GM21723 (cell line): ENCODE measurements around the gene DYNLT1.
"Not testable (repeated sequence)": the region's sequence is repeated elsewhere in the genome, so short reads cannot be mapped to it uniquely, and the experiment has no call there.

Experiments
- ATAC-seq: cut with Tn5 transposase; IDR thresholded peaks from one replicate; pipeline ENCODE4 v1.9.1; 2021; ENCODE audit warnings: mild to moderate bottlenecking, moderate library complexity; ENCODE audit not compliant: unreplicated experiment

The DYNLT1 gene

DNA sequence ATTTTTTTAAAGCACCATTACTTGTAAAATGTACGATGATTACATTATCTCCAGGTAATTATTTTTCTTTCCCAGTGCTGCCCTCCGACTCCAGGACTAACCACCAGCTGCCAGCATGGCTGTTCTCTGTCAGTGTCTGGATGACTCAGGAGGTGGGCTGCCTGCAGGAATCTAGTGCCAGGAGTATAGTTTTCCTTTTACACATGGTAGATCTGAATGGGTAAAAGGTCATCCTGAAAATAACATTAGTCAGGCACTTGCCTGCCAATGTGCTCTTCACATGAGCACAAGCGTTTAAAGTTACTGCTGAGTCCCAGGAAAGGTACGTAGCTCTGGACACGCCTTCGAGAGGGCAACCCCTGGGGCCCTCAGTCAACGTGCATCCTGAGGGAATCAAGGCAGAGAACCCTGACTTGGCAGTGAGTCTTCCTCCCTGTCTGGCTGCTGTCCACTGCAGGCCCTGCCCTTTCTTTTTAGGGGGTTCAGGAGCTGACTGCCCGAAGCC, 2.4 kb downstream of the DYNLT1 start:
- ATAC-seq: no peak

DNA sequence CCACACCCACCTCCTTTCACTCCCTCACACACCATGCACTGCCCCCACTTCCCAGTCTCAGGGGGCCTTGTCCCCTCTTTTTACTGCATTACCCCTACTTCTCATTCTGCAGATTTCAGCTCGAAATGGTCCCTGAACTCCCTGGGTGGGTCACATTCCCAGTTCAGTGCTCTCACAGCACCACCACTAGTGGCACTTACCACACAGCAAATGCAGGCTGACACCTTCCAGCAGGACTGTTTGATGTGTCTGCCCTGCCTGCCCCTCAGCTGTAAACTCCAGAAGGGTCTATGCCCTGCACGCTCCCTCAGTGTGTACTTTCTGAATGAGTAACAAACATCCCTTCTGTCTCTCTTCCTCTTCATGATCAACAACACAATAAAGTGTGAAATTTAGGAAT, 4.0 kb downstream of the DYNLT1 start:
- no peak for ATAC-seq

GRCh38 chr6:158639056-158639455, 5.5 kb downstream of the DYNLT1 start:
- no peak for ATAC-seq

DNA sequence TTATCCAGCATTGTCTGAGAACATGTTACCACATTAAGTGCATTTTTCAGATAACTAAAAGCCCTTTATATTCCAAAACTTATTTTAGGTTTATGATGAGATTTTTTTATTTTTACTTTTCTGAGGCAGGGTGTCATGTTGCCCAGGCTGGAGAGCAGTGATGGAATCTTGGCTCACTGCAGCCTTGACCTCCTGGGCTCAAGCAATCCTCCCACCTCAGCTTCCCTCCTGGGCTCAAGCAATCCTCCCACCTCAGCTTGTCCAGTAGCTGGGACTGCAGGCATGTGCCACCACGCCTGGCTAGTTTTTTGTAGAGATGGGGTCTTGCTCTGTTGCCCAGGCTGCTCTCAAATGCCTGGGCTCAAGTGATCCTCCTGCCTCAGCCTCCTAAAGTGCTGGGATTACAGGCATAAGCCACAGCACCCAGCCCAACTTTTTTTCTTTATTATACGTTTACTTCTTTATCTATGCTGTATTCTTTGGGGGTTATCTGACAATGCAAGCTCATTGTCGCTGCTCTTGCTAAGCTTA, 6.2 kb downstream of the DYNLT1 start:
- ATAC-seq: no peak

DNA sequence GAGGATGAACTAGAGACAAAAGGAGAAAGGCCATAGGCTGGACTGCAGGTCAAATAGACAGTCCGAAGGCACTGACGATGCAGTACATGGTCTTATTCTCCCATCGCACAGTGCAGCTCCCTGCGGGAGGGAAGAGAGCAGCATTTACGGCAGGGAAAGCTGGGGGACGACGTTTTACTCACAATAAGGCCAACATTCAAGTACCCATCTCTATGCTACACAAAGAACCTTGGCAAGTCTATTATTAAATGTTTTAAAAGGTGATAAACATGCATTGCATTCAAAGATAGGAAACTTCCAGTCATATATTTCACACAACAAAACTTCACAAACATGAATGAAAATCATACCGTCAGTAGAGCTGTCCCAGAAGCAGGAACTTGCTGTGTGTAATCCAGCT, 7.8 kb downstream of the DYNLT1 start:
- no peak for ATAC-seq

DNA sequence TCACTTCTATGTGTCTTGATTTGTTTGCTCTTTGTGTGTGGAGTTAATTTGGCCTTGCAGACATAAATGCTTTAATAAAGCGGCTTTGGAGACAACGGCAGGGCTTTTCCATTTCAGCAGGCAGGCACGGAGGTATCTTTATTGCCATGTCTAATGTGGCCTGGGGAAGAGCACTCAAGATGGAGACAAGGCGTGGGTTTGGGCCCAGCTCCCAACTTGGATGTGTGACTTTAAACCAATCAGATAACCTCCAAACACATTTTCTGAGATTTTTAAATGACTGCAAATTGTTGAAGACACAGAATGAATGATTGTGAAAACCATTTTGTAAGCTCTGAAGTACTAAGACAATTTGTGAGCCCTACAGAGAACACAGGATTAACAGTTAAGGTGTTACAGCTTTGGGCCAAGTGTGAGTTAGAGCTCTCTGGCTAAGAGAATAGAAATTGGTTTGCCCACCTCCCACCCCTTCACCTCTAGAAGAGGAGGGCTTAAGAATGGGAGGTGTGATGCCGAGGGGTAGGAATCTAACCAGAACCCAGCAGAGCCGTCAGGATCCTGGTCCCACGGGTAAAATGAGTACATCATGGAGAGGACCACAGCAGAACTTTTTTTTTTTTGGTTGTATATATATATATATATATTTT, 9.0 kb downstream of the DYNLT1 start:
- no peak for ATAC-seq

GRCh38 chr6:158634695-158635426, 9.7 kb downstream of the DYNLT1 start:
- no peak for ATAC-seq

DNA sequence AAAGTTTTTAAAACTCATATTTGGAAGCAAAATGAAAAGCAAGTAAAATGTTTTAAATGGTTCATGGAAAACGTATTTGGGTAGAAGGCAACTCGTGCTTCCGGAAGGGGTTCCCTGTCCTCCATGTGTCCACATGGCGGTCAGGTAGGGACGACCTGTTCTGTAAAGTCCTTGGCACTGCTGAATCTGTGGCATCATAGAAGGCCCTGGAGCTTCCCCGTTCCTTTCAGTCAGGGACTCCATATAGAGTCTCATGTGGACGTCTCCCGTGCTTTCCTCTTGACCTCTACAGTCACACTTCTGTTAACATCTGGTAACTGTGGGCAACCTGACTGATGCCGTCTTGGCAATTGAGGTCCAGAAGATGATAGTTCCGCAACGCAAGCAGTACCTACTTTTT, 11.4 kb downstream of the DYNLT1 start:
- no peak for ATAC-seq

GRCh38 chr6:158632538-158633119, 11.9 kb downstream of the DYNLT1 start:
- not testable (repeated sequence) for ATAC-seq

DNA sequence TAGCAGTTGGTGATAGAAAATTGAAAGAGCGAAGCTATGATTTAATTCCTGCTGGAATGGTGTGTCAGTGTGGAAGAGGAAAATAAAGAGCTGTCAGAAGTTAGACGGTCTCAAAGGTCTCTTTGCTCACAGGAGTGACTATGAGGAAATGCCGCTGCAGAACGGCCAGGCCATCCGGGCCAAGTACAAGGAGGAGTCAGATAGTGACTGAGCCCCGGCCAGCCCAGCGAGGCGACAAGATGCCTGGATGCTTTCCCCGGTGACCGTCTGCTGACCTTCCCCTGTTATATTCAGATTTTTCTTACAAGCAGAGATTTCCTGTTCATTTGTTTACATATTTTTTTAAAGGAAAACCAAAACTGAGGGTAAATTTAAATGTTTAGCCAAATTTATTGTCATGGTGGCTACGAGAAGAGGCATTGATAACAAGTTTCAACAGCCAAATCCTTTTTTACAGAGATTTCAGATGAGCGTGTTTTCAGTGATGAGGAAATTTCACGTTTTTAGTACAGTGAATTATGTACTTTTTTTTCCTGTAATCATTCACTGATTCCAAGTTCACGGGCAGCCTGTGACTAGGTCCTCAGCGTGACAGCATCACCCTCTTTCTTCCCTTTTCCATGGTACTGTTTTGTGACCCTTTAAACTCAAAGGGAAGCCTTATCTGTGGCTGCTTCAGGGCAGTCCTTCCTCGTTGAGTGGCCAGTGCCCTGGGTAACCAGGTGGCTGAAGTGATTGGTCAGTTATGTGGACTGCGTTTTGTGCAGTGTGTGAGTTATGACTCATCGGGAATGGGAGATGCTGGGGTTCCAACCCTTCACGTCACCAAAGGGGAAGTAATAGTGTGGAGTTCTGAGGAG, 12.6 kb downstream of the DYNLT1 start:
- no peak for ATAC-seq

DNA sequence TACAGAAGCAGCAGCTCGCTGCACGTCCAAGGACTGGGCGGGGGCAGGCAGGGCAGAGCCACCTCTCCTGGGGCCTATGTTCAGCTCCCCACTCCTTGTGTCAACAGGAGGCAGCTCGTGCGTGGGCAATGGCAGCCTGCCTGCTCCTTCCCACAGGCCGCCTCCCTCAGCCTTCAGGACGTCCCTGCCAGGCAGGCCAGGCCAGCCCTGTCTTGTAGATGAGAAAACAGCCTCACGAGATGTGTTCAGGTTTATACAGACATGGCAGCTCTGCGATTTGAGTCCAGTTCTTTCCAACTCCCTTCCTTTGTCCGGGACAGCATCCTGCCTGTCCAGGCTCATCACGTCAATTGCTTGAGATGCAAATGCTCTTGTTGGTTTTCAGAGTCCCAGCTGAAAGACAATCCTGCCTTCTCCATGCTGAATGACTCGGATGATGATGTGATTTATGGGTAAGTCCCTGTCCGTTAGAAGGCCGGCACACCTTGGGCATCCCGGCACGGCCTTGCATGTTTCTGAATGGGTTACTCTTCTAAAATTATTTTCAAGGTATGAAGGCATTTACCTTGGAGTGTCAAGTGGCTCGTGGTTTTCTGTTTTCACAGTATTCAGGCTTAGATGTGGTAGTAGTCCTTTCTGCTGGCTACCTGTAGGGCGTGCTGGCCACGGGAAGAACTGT, 13.5 kb downstream of the DYNLT1 start:
- ATAC-seq: no peak

DNA sequence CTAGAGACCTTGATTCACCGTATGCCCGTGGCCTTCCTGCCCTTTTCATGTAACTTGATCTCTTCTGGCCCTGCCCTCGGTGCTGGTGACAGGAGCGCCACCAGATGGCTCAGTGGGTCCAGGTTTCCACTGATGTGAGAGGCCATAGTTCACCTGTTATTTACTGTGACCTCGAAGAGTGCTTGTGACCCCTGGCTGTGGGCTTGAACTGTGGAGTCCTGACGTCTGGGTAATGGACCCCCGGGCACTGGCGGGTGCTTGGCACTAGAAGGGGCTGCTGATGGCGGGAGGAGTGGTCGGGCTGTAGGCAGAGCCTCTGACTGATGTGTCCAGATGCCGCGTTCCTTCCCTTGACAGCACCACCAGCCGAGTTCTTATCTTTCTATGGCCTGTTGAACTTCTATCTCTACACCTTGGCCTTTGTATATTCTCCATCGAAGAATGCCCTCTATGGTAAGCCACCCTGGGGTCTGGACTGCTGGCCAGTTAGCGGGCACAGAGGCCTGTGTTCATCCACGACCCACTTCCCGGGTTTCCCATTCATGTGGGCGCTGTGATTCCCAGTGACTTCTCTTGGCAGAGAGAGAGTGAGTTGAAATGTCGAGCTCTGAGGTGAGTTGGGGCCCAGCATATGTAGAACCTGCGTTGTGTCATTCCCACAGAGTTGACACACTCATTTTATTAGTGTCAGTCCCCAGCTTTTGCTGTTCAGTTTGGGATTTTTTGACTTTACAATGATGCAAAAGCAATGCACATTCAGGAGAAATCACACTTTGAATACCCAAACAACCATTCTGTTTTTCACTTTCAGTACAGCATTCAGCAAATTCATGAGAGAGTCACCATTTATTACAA, 14.9 kb downstream of the DYNLT1 start:
- no peak for ATAC-seq

- ATAC-seq: no peak
Observed at GRCh38 chr6:158628542-158628941, 16.0 kb downstream of the DYNLT1 start.

- ATAC-seq: no peak
Observed at GRCh38 chr6:158627940-158628211, 16.7 kb downstream of the DYNLT1 start.

- ATAC-seq: no peak
Observed at GRCh38 chr6:158627168-158627939, 17.2 kb downstream of the DYNLT1 start.

DNA sequence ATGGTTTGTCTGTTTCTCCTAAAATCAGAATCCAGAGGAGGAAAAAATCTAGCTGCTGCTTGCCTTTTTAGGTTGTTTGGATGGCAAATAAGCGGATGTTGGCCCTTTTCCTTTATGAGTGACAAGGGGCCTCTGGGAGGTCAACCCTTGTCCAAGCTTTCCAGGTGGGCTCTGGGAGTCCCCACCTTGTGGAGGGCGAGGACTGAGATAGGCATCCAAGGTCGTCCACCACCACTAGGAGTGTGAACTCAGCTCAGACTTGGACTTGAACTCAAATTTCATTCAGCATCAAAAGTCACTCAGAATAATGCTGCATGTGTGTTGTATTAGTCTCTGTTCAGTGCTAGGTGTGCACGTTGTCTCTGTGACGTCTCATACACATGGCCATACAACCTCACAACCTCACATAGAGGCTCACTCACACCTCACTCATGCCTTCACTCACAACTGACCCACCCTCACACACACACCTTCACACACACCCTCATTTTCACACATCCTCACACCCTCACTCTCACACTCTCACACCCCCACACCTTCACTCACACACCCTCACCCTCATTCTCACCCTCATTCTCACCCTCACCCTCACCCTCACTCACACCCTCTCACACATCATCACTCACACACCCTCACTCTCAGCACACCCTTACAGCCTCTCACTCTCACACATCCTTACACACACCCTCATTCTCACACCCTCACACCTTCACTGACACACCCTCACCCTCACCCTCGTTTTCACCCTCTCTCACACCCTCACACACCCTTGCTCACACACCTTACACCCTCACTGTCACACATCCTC, 18.0 kb downstream of the DYNLT1 start:
- no peak for ATAC-seq

GRCh38 chr6:158625881-158626305, 18.6 kb downstream of the DYNLT1 start:
- no peak for ATAC-seq
